Skeletal muscle cell (primary cell): ENCODE data around the gene CCDC69.
"Not testable (repeated sequence)": the region's sequence is repeated elsewhere in the genome, so short reads cannot be mapped to it uniquely, and the experiment has no call there.

Source experiments
- DNase-seq: peaks from one replicate; pipeline ENCODE4 v3.0.0-alpha.2; 2010; ENCODE audit warnings: low read depth
- H3K4me3 ChIP-seq: 2 replicates; pipeline ENCODE4 v1.5.1; 2011; ENCODE audit warnings: low read depth, mild to moderate bottlenecking, control low read depth, low read length, moderate library complexity

CCDC69 gene

GRCh38 chr5:151178372-151178771 is 45.5 kb downstream of the CCDC69 start:
- DNase-seq: no peak
- no peak overlapping the region for H3K4me3 ChIP-seq

GRCh38 chr5:151176268-151176667 is 47.6 kb downstream of the CCDC69 start:
- DNase-seq, H3K4me3 ChIP-seq: not testable (repeated sequence)

- no peak for DNase-seq
- no peak overlapping the region for H3K4me3 ChIP-seq
These were observed 49.2 kb downstream of the CCDC69 start for GRCh38 chr5:151174612-151175101.

- no peak overlapping the region for H3K4me3 ChIP-seq
- DNase-seq: no peak
These were observed 49.9 kb downstream of the CCDC69 start for GRCh38 chr5:151173711-151174611.

- no peak for DNase-seq
These were observed 52.4 kb downstream of the CCDC69 start for GRCh38 chr5:151171529-151171928.

GRCh38 chr5:151168602-151169344 is 55.1 kb downstream of the CCDC69 start:
- no peak overlapping the region for H3K4me3 ChIP-seq
- no peak for DNase-seq

More at GRCh38 chr5:151171529-151171928, 52.4 kb downstream of the CCDC69 start:
- H3K4me3 ChIP-seq: no peak overlapping the region

- no peak for DNase-seq
- no peak overlapping the region for H3K4me3 ChIP-seq
These were observed 56.9 kb downstream of the CCDC69 start for GRCh38 chr5:151167022-151167421.

GRCh38 chr5:151164687-151165392 is 59.1 kb downstream of the CCDC69 start:
- DNase-seq: no peak
- no peak overlapping the region for H3K4me3 ChIP-seq

- no peak for DNase-seq
- H3K4me3 ChIP-seq: no peak overlapping the region
These were observed 61.1 kb downstream of the CCDC69 start for GRCh38 chr5:151162776-151163175.

- DNase-seq: no peak
- no peak overlapping the region for H3K4me3 ChIP-seq
These were observed 64.1 kb downstream of the CCDC69 start for GRCh38 chr5:151159649-151160373.

- DNase-seq: no peak
- H3K4me3 ChIP-seq: peak overlapping the region; percentile 97
These were observed 65.6 kb downstream of the CCDC69 start for GRCh38 chr5:151158287-151158661.

GRCh38 chr5:151157426-151158286 is 66.2 kb downstream of the CCDC69 start, which contains the start of gene ANXA6:
ANXA6 (minus strand) TSS chr5:151157779; CDS start chr5:151147901, 9,878 bp downstream.
- no peak for DNase-seq
- peak within 1 kb of the TSS; percentile 97 for H3K4me3 ChIP-seq

- peak overlapping the region; percentile 97 for H3K4me3 ChIP-seq
- DNase-seq: no peak
These were observed 67.1 kb downstream of the CCDC69 start for GRCh38 chr5:151156507-151157420.

- H3K4me3 ChIP-seq: peak overlapping the region; percentile 97
- DNase-seq: no peak
These were observed 68.0 kb downstream of the CCDC69 start for GRCh38 chr5:151155775-151156506.

GRCh38 chr5:151154931-151155774 is 68.7 kb downstream of the CCDC69 start:
- H3K4me3 ChIP-seq: peak overlapping the region; percentile 97
- DNase-seq: no peak
